ENCODE results near the gene ARG1. TPM values are rescaled to one million over a fixed set of nuclear protein-coding genes. Genes with fewer than 3 reads are reported as not detected.

ARG1 gene
- total and polyA plus RNA-seq, 2 of the 8 experiments (the other 6 are each of a cell fraction or from before 2014, with no cell fraction given), result not detected

- TF ChIP-seq BACH1 (IDR thresholded peaks at IDR 0.05; ENCODE audit: low read length) (no peak), MAFK (IDR thresholded peaks at IDR 0.05; ENCODE audit: low read depth, low read length) (no peak), SAP30 (IDR thresholded peaks at IDR 0.05; ENCODE audit: insufficient read depth, insufficient replicate concordance, low read length) (no peak), ATF2 (IDR thresholded peaks at IDR 0.05; ENCODE audit: low read length) (no peak), CBX5 (IDR thresholded peaks at IDR 0.05; ENCODE audit: low read depth, low read length) (no peak), SIN3A (conservative IDR thresholded peaks at IDR 0.05 in 1 of 2, IDR thresholded peaks at IDR 0.05 in 1 of 2; ENCODE audit: low read depth in 1 of 2, low read length in 2 of 2) (no peak)
Observed at GRCh38 chr6:131565056-131565455, 8.0 kb upstream of the ARG1 start (continued).

Measured in H1 (cell line).